T-cell (primary cell): ENCODE results near the gene NEK5. TPM values are rescaled to one million over a fixed set of nuclear protein-coding genes. Genes with fewer than 3 reads are reported as not detected.

Source experiments
- ATAC-seq, 4 experiments: fragments of 200-7000 bp in 3 of 4; fragments of 150-1000 bp in 1 of 4; cut with Tn5 transposase; replicated peaks in 1 of 4; 1 replicate in 3 of 4; 2 replicates in 1 of 4; pipeline ENCODE4 v1.10.0; 2021; ENCODE audit warnings: moderate library complexity in 3 of 4, mild to moderate bottlenecking in 2 of 4, moderate number of reproducible peaks in 1 of 4
- CTCF ChIA-PET, 2 donors: fragments of 300-600 bp; sonication (Branson Sonifier 250); formaldehyde crosslinking; loops; one replicate each; lab custom pipeline; 2022; ENCODE audit warnings: antibody characterized with exemption in 2 of 2; lab: Charles Lee
- POLR2A ChIA-PET, 2 donors: fragments of 300-600 bp; sonication (Branson Sonifier 250); formaldehyde crosslinking; loops; one replicate each; lab custom pipeline; 2022; ENCODE audit warnings: antibody characterized with exemption in 2 of 2; lab: Charles Lee
- DNase-seq, 35 experiments: peaks; one replicate each; pipeline versions ENCODE4 v3.0.0 to v3.0.0-alpha.2; 2013 to 2023
- H3K27ac ChIP-seq: one replicate; pipeline ENCODE4 v1.5.1; 2013; ENCODE audit warnings: low read length
- H3K27me3 ChIP-seq, 2 experiments: replicated peaks in 1 of 2; 1 replicate in 1 of 2; 2 replicates in 1 of 2; pipeline versions ENCODE4 v1.6.1 to v1.7.0; 2013; ENCODE audit warnings: low read length in 1 of 2, mixed read lengths in 1 of 2; ENCODE audit not compliant: control insufficient read depth in 2 of 2, insufficient read depth in 2 of 2; ENCODE audit errors: extremely low read depth in 1 of 2
- H3K36me3 ChIP-seq, 2 donors: 1 replicate in 1 of 2; 2 replicates in 1 of 2; pipeline versions ENCODE4 v1.6.1 to v1.7.0; 2013; ENCODE audit warnings: low read length in 1 of 2; ENCODE audit not compliant: control insufficient read depth in 2 of 2, insufficient read depth in 1 of 2; ENCODE audit errors: extremely low read depth in 1 of 2
- H3K4me1 ChIP-seq, 2 experiments: 1 replicate in 1 of 2; 2 replicates in 1 of 2; pipeline versions ENCODE4 v1.6.1 to v1.7.0; 2013; ENCODE audit warnings: low read length in 2 of 2, mixed read lengths in 1 of 2; ENCODE audit not compliant: insufficient read depth in 2 of 2, control insufficient read depth in 1 of 2; ENCODE audit errors: extremely low read depth in 1 of 2
- H3K4me3 ChIP-seq, 2 donors: 1 replicate in 1 of 2; 2 replicates in 1 of 2; pipeline versions ENCODE4 v1.5.1 to v1.7.0; 2013; ENCODE audit warnings: mild to moderate bottlenecking in 2 of 2, low read length in 1 of 2, moderate library complexity in 1 of 2; ENCODE audit not compliant: control insufficient read depth in 1 of 2; ENCODE audit errors: extremely low read depth in 1 of 2
- H3K9me3 ChIP-seq: 2 replicates; pipeline ENCODE4 v1.7.0; 2013
- H3K27ac Mint-ChIP-seq, 2 donors: one replicate each; pipeline ENCODE4 v1.8.0; 2020 to 2021; ENCODE audit warnings: mild to moderate bottlenecking in 2 of 2, mixed read lengths in 2 of 2
- H3K27me3 Mint-ChIP-seq, 2 donors: one replicate each; pipeline ENCODE4 v1.8.0; 2021 to 2022; ENCODE audit warnings: mixed read lengths in 2 of 2
- H3K36me3 Mint-ChIP-seq: one replicate; pipeline ENCODE4 v1.8.0; 2021; ENCODE audit warnings: mixed read lengths
- H3K4me1 Mint-ChIP-seq, 3 donors: one replicate each; pipeline ENCODE4 v1.8.0; 2020 to 2022; ENCODE audit warnings: mixed read lengths in 3 of 3, mild to moderate bottlenecking in 1 of 3
- H3K4me3 Mint-ChIP-seq, 3 donors: one replicate each; pipeline ENCODE4 v1.8.0; 2020 to 2022; ENCODE audit warnings: mild to moderate bottlenecking in 3 of 3, mixed read lengths in 3 of 3, moderate library complexity in 3 of 3
- H3K9me3 Mint-ChIP-seq, 3 donors: one replicate each; pipeline ENCODE4 v1.8.0; 2020 to 2022; ENCODE audit warnings: mixed read lengths in 3 of 3
- WGBS: methylation state at CpG from one replicate; pipeline ENCODE4 v1.1.5; 2013; ENCODE audit warnings: missing lambda C conversion rate; ENCODE audit not compliant: insufficient coverage; 5-methylcytosine and 5-hydroxymethylcytosine counted together
- total RNA-seq, 35 experiments: library from RNA in 6 of 35; stranded (reverse) in 6 of 35; fragments of 120-200 nt in 1 of 35; gene quantifications; one replicate each; pipeline versions ENCODE4 v1.2.1 to v1.2.4 and lab custom pipeline; 2013 to 2026

NEK5 gene
- total RNA-seq, 5 donors from 2014 or later (not counting 1 experiment from before 2014, with no cell fraction given) = 0.09 TPM; not detected in 4

DNA sequence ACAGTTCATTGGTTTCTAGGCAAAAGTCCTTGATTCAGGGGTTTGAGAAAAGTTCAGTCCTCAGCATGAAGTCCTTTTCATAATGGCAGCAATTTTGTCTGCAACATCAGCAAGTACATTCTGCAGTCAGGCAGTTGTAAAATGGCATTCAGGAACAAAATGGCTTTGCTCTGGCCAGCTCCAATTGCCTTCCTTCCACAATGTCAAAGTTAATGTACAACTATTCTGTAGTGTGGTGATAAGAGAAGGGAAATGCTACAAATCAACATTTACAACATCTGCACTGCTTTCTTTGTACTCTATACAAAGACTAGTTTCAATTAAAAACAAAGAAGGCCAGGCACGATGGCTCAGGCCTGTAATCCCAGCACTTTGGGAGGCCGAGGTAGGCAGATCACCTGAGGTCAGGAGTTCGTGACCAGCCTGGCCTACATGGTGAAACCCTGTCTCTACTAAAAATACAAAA is 32.3 kb upstream of the NEK5 start:
- no peak overlapping the region for H3K4me3 Mint-ChIP-seq
- peaks cover 11 to 19% of the 10 kb centered on the region in 2 experiments for H3K4me1 ChIP-seq
- H3K27me3 ChIP-seq = no peaks in the 10 kb centered on the region
- H3K4me3 ChIP-seq = no peak overlapping the region
- no peak overlapping the region for H3K27ac Mint-ChIP-seq
- CTCF ChIA-PET = no interaction called here
- peaks cover 3 to 6% of the 10 kb centered on the region in 2 donors for H3K36me3 ChIP-seq
- H3K9me3 ChIP-seq = no peaks in the 10 kb centered on the region
- no peaks in the 10 kb centered on the region for H3K27me3 Mint-ChIP-seq
- no peak for DNase-seq
- H3K27ac ChIP-seq = no peak overlapping the region
- no peaks in the 10 kb centered on the region for H3K36me3 Mint-ChIP-seq
- H3K9me3 Mint-ChIP-seq = no peaks in the 10 kb centered on the region
- ATAC-seq = no peak
- no CpG with 5 or more reads among the region's 3 CpGs for WGBS
- POLR2A ChIA-PET = no interaction called here
- H3K4me1 Mint-ChIP-seq = peaks cover 31 to 46% (median 45%) of the 10 kb centered on the region in 3 donors

DNA sequence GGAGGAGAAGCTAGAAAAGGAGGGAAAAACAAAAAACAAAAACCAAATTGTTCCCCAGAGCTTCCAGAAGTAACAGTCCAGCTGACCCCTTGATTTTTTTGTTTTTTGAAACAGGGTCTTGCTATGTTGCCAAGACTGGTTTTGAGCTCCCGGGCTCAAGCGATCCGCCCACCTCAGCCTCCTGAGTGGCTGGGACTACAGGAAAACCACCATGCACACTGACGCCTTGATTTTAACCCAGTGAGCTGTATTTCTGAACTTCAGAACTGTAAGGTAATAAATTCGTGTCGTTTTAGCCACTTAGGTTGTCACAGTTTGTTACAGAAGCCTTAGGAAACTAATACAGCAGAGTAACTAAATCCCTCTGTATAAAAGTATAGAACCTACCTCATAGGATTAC is 31.6 kb upstream of the NEK5 start:
- Histone ChIP-seq H3K4me1 (peaks cover 11 to 19% of the 10 kb centered on the region in 2 experiments), H3K4me3 (no peak overlapping the region), H3K27me3 (no peaks in the 10 kb centered on the region), H3K36me3 (peaks cover 0 to under 1% of the 10 kb centered on the region in 2 donors), H3K27ac (no peak overlapping the region), H3K9me3 (no peaks in the 10 kb centered on the region)
- Mint-ChIP-seq H3K27ac (no peak overlapping the region), H3K9me3 (no peaks in the 10 kb centered on the region), H3K27me3 (no peaks in the 10 kb centered on the region), H3K4me1 (peaks cover 31 to 46% (median 45%) of the 10 kb centered on the region in 3 donors), H3K36me3 (no peaks in the 10 kb centered on the region), H3K4me3 (peak overlapping the region in 2 of 3 donors; percentile 28 to 76)
- ATAC-seq = no peak
- ChIA-PET CTCF (interaction anchor here in 1 of 2 donors (0.6 kb wide), 2 partner anchors 191 to 991 kb away, joined by 3 to 4 read pairs; no protein-coding TSS in a partner anchor), POLR2A (interaction anchor here (0.5 to 0.6 kb wide), 2 partner anchors 40 to 148 kb away, joined by 4 read pairs; no protein-coding TSS in a partner anchor)
- 73% methylated on average over 3 of the region's 6 CpGs for WGBS
- peak in 3 of 35 experiments; percentile 2 to 12 (median 2) for DNase-seq

DNA sequence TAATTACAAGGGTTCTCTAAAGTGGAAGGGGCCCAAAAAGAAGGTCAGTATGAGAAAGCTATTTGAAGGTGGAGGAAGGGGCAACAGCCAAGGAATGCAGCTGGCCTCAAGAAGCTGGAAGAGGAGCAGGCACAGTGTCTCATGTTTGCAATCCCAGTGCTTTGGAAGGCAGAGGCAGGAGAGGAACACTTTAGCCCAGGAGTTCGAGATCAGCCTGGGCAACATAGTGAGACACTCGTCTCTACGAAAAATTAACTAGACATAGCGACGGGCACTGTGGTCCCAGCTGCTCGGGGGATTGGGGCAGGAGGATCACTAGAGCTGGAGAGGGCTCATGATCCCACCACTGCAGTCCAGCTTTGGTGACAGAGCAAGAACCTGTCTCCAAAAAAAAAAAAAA is 31.2 kb upstream of the NEK5 start:
- Histone ChIP-seq H3K27me3 (no peaks in the 10 kb centered on the region), H3K4me3 (peak overlapping the region in 1 of 2 donors; percentile 94), H3K9me3 (no peaks in the 10 kb centered on the region), H3K27ac (no peak overlapping the region), H3K36me3 (no peaks in the 10 kb centered on the region), H3K4me1 (peaks cover 11 to 19% of the 10 kb centered on the region in 2 experiments)
- DNase-seq (no peak), ATAC-seq (no peak)
- no peaks in the 10 kb centered on the region for H3K27me3 Mint-ChIP-seq
- 92% methylated on average over 3 of the region's 6 CpGs for WGBS
- ChIA-PET CTCF (interaction anchor here (0.6 to 0.7 kb wide), 3 partner anchors 191 to 991 kb away, joined by 3 to 4 read pairs (median 3); no protein-coding TSS in a partner anchor), POLR2A (interaction anchor here in 1 of 2 donors (0.8 kb wide), 1 partner anchor 45 kb away, joined by 6 read pairs; no protein-coding TSS in a partner anchor)
- H3K4me3 Mint-ChIP-seq = peak overlapping the region; percentile 76 to 87 (median 85)
- H3K36me3 Mint-ChIP-seq = no peaks in the 10 kb centered on the region
- H3K27ac Mint-ChIP-seq = peak overlapping the region; percentile 53 to 85
- H3K4me1 Mint-ChIP-seq = peaks cover 31 to 46% (median 45%) of the 10 kb centered on the region in 3 donors
- H3K9me3 Mint-ChIP-seq = no peaks in the 10 kb centered on the region

DNA sequence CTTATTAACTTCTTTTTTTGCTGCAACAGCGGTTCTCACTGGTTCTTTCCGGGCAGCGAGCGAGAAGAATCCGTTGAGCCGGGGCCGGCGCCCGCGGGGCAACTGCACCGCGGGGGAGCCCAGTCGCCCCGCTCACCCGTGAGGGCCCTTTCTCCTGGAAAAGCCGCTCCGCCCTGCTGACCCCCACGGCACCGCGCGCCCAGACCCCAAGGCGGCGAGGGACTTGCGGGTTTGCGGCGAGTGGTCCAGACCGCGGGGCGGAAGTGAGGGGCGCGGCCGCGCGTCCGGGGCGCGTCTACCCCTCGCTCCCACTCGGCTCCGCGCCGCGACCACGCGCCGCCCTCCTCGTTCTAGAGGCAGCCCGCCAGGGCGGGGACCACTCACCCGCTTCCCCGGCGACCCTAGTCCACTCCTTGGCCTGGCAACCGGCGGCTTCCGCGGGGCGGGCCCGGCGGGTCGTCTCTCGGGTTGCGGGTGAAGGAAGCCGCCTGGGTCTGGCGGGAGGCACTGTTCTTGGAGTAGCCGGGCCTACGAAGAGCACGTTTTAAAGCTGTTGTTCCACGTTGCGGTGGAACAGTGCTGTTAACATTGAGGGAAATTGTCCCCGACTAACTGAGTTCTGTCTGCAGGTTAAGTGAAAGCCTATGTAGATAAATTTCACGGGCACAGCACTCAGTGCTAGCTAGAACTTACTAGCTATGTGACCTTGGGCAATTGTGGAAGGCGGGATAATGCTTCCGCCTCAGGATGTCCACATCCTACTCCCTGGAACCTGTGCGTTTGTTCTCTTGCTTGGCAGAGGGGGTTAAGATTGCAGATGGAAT is 30.5 kb upstream of the NEK5 start, which contains the start of gene NEK3:
Gene NEK3, minus strand, starts transcription at position 439 of the 824 bp plus-strand sequence. CDS start 3,406 bp downstream, outside the sequence.
- Mint-ChIP-seq H3K9me3 (no peaks in the 10 kb centered on the region), H3K27ac (peak within 1 kb of the TSS; percentile 66 to 90), H3K4me3 (peak within 1 kb of the TSS; percentile 76 to 87 (median 85)), H3K36me3 (no peaks in the 10 kb centered on the region), H3K27me3 (no peaks in the 10 kb centered on the region), H3K4me1 (peaks cover 31 to 46% (median 45%) of the 10 kb centered on the region in 3 donors)
- H3K4me1 ChIP-seq = peaks cover 11 to 19% of the 10 kb centered on the region in 2 experiments
- POLR2A ChIA-PET = interaction anchor here in 1 of 2 donors (0.8 kb wide), 1 partner anchor 46 kb away, joined by 6 read pairs; no protein-coding TSS in a partner anchor
- ATAC-seq (peak; percentile 74 to 82 (median 81)), DNase-seq (peak in 34 of 35 experiments; percentile 19 to 56 (median 38))
- WGBS = 1% methylated on average over 71 of the region's 74 CpGs
- no peaks in the 10 kb centered on the region for H3K27me3 ChIP-seq
- H3K36me3 ChIP-seq = no peaks in the 10 kb centered on the region
- H3K4me3 ChIP-seq = peak within 1 kb of the TSS; percentile 67 to 94
- CTCF ChIA-PET = interaction anchor here in 1 of 2 donors (0.7 kb wide), 1 partner anchor 333 kb away, joined by 3 read pairs; no protein-coding TSS in a partner anchor
- no peak within 1 kb of the TSS for H3K27ac ChIP-seq
- no peaks in the 10 kb centered on the region for H3K9me3 ChIP-seq

DNA sequence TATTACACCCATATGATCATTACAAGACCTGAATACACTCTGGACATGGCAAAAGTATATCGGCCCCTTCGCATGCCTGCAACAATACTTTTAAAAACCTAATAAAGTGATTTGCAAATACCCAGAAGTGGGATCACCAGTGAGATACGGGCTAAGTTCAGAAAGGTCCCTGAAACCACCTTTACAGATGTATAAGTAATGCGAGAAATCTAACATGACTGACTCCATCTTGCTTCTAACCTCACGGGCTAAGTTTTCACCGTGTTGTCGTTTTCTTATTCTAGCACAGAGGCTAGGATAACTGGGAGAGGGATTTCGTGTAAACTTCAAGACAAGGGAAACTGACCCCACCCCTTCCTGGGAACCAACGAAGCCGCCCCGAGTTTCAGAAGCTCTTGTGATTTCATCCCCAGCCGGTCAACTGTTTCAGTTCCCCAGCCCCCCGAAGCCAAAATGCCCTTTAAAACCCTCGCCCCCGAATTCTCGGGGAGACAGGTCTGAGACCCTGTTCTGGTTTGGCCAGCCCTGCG is 29.8 kb upstream of the NEK5 start:
- Mint-ChIP-seq H3K4me3 (peak overlapping the region; percentile 76 to 87 (median 85)), H3K9me3 (no peaks in the 10 kb centered on the region), H3K27ac (peak overlapping the region; percentile 66 to 90), H3K36me3 (no peaks in the 10 kb centered on the region), H3K27me3 (no peaks in the 10 kb centered on the region), H3K4me1 (peaks cover 31 to 46% (median 45%) of the 10 kb centered on the region in 3 donors)
- POLR2A ChIA-PET = no interaction called here
- peak in 2 of 4 experiments; percentile 6 to 11 for ATAC-seq
- no peak overlapping the region for H3K27ac ChIP-seq
- CTCF ChIA-PET = no interaction called here
- peak overlapping the region; percentile 67 to 94 for H3K4me3 ChIP-seq
- peak in 1 of 35 experiments; percentile 13 for DNase-seq
- no peaks in the 10 kb centered on the region for H3K9me3 ChIP-seq
- H3K4me1 ChIP-seq = peaks cover 11 to 19% of the 10 kb centered on the region in 2 experiments
- H3K27me3 ChIP-seq = no peaks in the 10 kb centered on the region
- WGBS = 30% methylated on average over 10 of the region's 17 CpGs
- no peaks in the 10 kb centered on the region for H3K36me3 ChIP-seq
